Choroid plexus epithelial cell (primary cell): ENCODE data around the gene CCND2.

Source experiments
- DNase-seq: peaks from one replicate; pipeline ENCODE4 v3.0.0-alpha.2; 2010; ENCODE audit warnings: low read depth
- H3K4me3 ChIP-seq: 2 replicates; pipeline ENCODE4 v1.5.1; 2011; ENCODE audit warnings: low read depth, mild to moderate bottlenecking, control low read depth, low read length, moderate library complexity
- CTCF ChIP-seq: conservative IDR thresholded peaks from 2 replicates; pipeline ENCODE4 v1.5.1; 2011; ENCODE audit warnings: low read depth, mild to moderate bottlenecking, control low read depth, inconsistent platforms, low read length, moderate library complexity

Gene CCND2

GRCh38 chr12:4256043-4256826 is 17.3 kb upstream of the CCND2 start:
- DNase-seq, result no peak
- no peak for TF ChIP-seq CTCF
- H3K4me3 ChIP-seq, result no peak overlapping the region

GRCh38 chr12:4257442-4257841 is 16.1 kb upstream of the CCND2 start:
- no peak for TF ChIP-seq CTCF

GRCh38 chr12:4259099-4259498 is 14.5 kb upstream of the CCND2 start:
- TF ChIP-seq CTCF, result no peak
- no peak overlapping the region for H3K4me3 ChIP-seq
- DNase-seq, result no peak

More at GRCh38 chr12:4257442-4257841, 16.1 kb upstream of the CCND2 start:
- DNase-seq, result no peak
- no peak overlapping the region for H3K4me3 ChIP-seq

DNA sequence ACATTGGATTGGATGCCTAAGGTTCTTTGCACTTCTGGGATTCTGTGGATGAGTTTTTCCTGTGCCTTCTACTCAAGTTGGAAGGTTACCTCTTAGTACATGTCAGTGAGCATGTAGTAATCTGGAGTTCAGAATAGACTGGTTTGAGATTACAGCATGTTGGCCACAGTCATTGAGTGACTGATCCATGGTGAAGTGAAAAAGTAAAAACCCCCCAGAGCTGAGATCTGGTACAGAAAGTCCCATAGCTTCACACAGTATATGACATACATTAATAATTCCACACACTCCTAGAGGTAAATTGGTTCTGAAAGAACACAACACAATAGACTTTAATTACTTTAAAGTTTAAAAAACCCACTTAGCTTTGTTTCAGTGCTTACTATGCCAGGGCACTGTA is 11.9 kb upstream of the CCND2 start:
- TF ChIP-seq CTCF, result no peak
- no peak overlapping the region for H3K4me3 ChIP-seq
- no peak for DNase-seq

GRCh38 chr12:4265280-4265679 is 8.3 kb upstream of the CCND2 start:
- no peak for DNase-seq
- no peak for TF ChIP-seq CTCF
- no peak overlapping the region for H3K4me3 ChIP-seq

DNA sequence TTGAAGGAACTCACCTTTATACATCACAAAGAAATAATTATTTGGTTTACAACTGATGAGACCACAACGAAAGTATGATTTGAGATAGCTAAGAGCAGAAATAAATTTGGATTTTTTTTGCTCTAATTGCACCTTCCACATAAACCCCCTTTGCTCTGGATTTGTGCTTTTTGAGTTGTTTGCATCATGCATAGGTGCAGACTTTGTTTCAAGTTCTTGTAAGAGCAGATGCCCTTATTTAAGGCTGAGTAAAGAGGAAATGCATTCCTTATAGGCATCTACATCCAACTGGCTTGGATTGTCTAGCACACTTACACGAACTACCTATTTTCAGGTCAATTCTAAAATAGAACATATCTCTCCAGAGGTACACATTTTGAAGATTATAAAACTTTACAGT is 6.6 kb upstream of the CCND2 start:
- H3K4me3 ChIP-seq, result no peak overlapping the region
- no peak for TF ChIP-seq CTCF
- DNase-seq, result no peak

- DNase-seq, result no peak
- no peak for TF ChIP-seq CTCF
- H3K4me3 ChIP-seq, result no peak overlapping the region
These were observed 5.7 kb upstream of the CCND2 start for GRCh38 chr12:4267704-4268328.
